K562 (cell line): ENCODE results near the gene CHST2. TPM values are rescaled to one million over a fixed set of nuclear protein-coding genes. Genes with fewer than 3 reads are reported as not detected.
A peak's percentile ranks its signal among the peaks of the same experiment; 100 is the strongest.

Source experiments
- L3MBTL2 ChIP-seq: fragments of 450-650 bp; IDR thresholded peaks from 2 replicates; pipeline ENCODE4 v1.6.1; 2016; ENCODE audit warnings: mild to moderate bottlenecking, moderate library complexity
- NCOA2 ChIP-seq, 2 experiments: fragments of 450-650 bp; IDR thresholded peaks; 2 replicates each; pipeline ENCODE4 v1.6.1; 2018; ENCODE audit warnings: mild to moderate bottlenecking in 2 of 2, moderate library complexity in 1 of 2; ENCODE audit not compliant: partially characterized antibody in 2 of 2
- SRF ChIP-seq, 2 experiments: fragments of 250-450, 450-650 bp in 1 of 2; sonication (Bioruptor Pico) in 1 of 2; sonication (generic) in 1 of 2; formaldehyde crosslinking; IDR thresholded peaks; 2 replicates each; pipeline versions ENCODE4 v1.5.0 to v1.5.1; 2020 to 2022; ENCODE audit warnings: mild to moderate bottlenecking in 1 of 2, missing genetic modification reagents in 1 of 2
- TRIM24 ChIP-seq, 2 experiments: fragments of 450-650 bp; IDR thresholded peaks; 2 replicates each; pipeline ENCODE4 v1.6.1; 2016
- ZNF395 ChIP-seq: fragments of 200-800 bp; sonication (Bioruptor generic); IDR thresholded peaks from 2 replicates; pipeline ENCODE4 v1.6.1; 2017; ENCODE audit warnings: missing genetic modification characterization, missing compliant biosample characterization
- polyA plus RNA-seq, 8 experiments: library from polyadenylated mRNA; depleted of rRNA in 4 of 8; stranded (reverse) in 5 of 8; unstranded in 3 of 8; fragments of >200 nt; fragmentation: Nextera tagmentation in 2 of 8; fragmentation: Illumina TruSeq in 1 of 8; extraction: Ambion mirVana in 2 of 8; extraction: Trizol in 1 of 8; gene quantifications; 2 replicates each; pipeline versions ENCODE4 v1.2.1 to v1.2.3, GENCODE V29; 2011 to 2014; ENCODE audit warnings: inconsistent platforms in 1 of 8, missing spikeins in 1 of 8
- total RNA-seq, 7 experiments: library from RNA; depleted of rRNA in 6 of 7; stranded (reverse); fragments of >200 nt in 6 of 7; fragmentation: Illumina TruSeq in 2 of 7; extraction: Trizol in 2 of 7; gene quantifications; 2 replicates each; pipeline versions ENCODE4 v1.2.1 to v1.2.3, GENCODE V29; 2011 to 2021; ENCODE audit warnings: low replicate concordance in 1 of 7
- TF ChIP-seq, protein P1 (sequence below): fragments of 450-650 bp; IDR thresholded peaks from 2 replicates; pipeline ENCODE4 v1.6.1; 2016; ENCODE audit warnings: mild to moderate bottlenecking, moderate library complexity

CHST2 gene
- total and polyA plus RNA-seq, 9 of the 15 experiments (the other 6 are each of a cell fraction or from before 2014, with no cell fraction given): 3.4 to 60.3 (median 13.9) TPM

GRCh38 chr3:143121241-143122088, 1.9 kb downstream of the CHST2 start (continued):
- TF ChIP-seq, protein P1, sequence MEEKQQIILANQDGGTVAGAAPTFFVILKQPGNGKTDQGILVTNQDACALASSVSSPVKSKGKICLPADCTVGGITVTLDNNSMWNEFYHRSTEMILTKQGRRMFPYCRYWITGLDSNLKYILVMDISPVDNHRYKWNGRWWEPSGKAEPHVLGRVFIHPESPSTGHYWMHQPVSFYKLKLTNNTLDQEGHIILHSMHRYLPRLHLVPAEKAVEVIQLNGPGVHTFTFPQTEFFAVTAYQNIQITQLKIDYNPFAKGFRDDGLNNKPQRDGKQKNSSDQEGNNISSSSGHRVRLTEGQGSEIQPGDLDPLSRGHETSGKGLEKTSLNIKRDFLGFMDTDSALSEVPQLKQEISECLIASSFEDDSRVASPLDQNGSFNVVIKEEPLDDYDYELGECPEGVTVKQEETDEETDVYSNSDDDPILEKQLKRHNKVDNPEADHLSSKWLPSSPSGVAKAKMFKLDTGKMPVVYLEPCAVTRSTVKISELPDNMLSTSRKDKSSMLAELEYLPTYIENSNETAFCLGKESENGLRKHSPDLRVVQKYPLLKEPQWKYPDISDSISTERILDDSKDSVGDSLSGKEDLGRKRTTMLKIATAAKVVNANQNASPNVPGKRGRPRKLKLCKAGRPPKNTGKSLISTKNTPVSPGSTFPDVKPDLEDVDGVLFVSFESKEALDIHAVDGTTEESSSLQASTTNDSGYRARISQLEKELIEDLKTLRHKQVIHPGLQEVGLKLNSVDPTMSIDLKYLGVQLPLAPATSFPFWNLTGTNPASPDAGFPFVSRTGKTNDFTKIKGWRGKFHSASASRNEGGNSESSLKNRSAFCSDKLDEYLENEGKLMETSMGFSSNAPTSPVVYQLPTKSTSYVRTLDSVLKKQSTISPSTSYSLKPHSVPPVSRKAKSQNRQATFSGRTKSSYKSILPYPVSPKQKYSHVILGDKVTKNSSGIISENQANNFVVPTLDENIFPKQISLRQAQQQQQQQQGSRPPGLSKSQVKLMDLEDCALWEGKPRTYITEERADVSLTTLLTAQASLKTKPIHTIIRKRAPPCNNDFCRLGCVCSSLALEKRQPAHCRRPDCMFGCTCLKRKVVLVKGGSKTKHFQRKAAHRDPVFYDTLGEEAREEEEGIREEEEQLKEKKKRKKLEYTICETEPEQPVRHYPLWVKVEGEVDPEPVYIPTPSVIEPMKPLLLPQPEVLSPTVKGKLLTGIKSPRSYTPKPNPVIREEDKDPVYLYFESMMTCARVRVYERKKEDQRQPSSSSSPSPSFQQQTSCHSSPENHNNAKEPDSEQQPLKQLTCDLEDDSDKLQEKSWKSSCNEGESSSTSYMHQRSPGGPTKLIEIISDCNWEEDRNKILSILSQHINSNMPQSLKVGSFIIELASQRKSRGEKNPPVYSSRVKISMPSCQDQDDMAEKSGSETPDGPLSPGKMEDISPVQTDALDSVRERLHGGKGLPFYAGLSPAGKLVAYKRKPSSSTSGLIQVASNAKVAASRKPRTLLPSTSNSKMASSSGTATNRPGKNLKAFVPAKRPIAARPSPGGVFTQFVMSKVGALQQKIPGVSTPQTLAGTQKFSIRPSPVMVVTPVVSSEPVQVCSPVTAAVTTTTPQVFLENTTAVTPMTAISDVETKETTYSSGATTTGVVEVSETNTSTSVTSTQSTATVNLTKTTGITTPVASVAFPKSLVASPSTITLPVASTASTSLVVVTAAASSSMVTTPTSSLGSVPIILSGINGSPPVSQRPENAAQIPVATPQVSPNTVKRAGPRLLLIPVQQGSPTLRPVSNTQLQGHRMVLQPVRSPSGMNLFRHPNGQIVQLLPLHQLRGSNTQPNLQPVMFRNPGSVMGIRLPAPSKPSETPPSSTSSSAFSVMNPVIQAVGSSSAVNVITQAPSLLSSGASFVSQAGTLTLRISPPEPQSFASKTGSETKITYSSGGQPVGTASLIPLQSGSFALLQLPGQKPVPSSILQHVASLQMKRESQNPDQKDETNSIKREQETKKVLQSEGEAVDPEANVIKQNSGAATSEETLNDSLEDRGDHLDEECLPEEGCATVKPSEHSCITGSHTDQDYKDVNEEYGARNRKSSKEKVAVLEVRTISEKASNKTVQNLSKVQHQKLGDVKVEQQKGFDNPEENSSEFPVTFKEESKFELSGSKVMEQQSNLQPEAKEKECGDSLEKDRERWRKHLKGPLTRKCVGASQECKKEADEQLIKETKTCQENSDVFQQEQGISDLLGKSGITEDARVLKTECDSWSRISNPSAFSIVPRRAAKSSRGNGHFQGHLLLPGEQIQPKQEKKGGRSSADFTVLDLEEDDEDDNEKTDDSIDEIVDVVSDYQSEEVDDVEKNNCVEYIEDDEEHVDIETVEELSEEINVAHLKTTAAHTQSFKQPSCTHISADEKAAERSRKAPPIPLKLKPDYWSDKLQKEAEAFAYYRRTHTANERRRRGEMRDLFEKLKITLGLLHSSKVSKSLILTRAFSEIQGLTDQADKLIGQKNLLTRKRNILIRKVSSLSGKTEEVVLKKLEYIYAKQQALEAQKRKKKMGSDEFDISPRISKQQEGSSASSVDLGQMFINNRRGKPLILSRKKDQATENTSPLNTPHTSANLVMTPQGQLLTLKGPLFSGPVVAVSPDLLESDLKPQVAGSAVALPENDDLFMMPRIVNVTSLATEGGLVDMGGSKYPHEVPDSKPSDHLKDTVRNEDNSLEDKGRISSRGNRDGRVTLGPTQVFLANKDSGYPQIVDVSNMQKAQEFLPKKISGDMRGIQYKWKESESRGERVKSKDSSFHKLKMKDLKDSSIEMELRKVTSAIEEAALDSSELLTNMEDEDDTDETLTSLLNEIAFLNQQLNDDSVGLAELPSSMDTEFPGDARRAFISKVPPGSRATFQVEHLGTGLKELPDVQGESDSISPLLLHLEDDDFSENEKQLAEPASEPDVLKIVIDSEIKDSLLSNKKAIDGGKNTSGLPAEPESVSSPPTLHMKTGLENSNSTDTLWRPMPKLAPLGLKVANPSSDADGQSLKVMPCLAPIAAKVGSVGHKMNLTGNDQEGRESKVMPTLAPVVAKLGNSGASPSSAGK: peak; percentile 49
- no peak for TF ChIP-seq NCOA2 (IDR thresholded peaks at IDR 0.05; ENCODE audit: partially characterized antibody in 2 of 2)
- TF ChIP-seq SRF (CRISPR knock-in tag; IDR thresholded peaks at IDR 0.05): no peak
- no peak for TF ChIP-seq L3MBTL2
- TF ChIP-seq ZNF395 (CRISPR knock-in tag): 0 out of 2 replicates have a peak, but pooled peaks have one; percentile 11
- TF ChIP-seq TRIM24 (IDR thresholded peaks at IDR 0.05): 0 out of 4 replicates have a peak, but pooled peaks of 1 of the 2 experiments have one; percentile 21
